ENCODE results near the gene ACAD9. TPM values are rescaled to one million over a fixed set of nuclear protein-coding genes. Genes with fewer than 3 reads are reported as not detected.

The ACAD9 gene
- total RNA-seq, 1 donor from 2014 or later, result 38.1 TPM

GRCh38 chr3:128950223-128950938 is 71.0 kb downstream of the ACAD9 start:
- H3K4me3 ChIP-seq (ENCODE audit: low read depth, low read length), result no peak overlapping the region
- peaks cover 4% of the 10 kb centered on the region for H3K27me3 ChIP-seq (ENCODE audit: control insufficient read depth, insufficient read depth, low read length)
- TF ChIP-seq CTCF (IDR thresholded peaks at IDR 0.05; ENCODE audit: insufficient read depth, low read length, poor library complexity, severe bottlenecking), result peak; percentile 48
- no peaks in the 10 kb centered on the region for H3K36me3 ChIP-seq (ENCODE audit: control insufficient read depth, insufficient read depth, low read length)
- no peak for DNase-seq (ENCODE audit: low read depth)

- no peak for DNase-seq (ENCODE audit: low read depth)
- no peak for TF ChIP-seq CTCF (IDR thresholded peaks at IDR 0.05; ENCODE audit: insufficient read depth, low read length, poor library complexity, severe bottlenecking)
- H3K36me3 ChIP-seq (ENCODE audit: control insufficient read depth, insufficient read depth, low read length), result no peaks in the 10 kb centered on the region
- H3K4me3 ChIP-seq (ENCODE audit: low read depth, low read length), result no peak overlapping the region
- no peaks in the 10 kb centered on the region for H3K27me3 ChIP-seq (ENCODE audit: control insufficient read depth, insufficient read depth, low read length)
Observed at GRCh38 chr3:128956440-128956839, 77.0 kb downstream of the ACAD9 start.

Other genes starting within 250 kb of the ACAD9 start
- 348 and 362 TPM in 2 replicates for gene RPN1, start 228.8 kb upstream of the ACAD9 start, total RNA-seq
- gene RAB7A, start 153.4 kb upstream of the ACAD9 start, total RNA-seq, result 111 and 114 TPM in 2 replicates
- 0.50 and 1.7 TPM in 2 replicates for gene CFAP92, start 114.5 kb downstream of the ACAD9 start, total RNA-seq
- 0.14 TPM in 1 of 2 replicates, not detected in the other for gene EFCC1, start 121.7 kb downstream of the ACAD9 start, total RNA-seq
- not detected in 2 replicates for gene GP9, start 181.2 kb downstream of the ACAD9 start, total RNA-seq
- gene RAB43, start 242.2 kb downstream of the ACAD9 start, total RNA-seq, result 54.6 and 58.0 TPM in 2 replicates